Posterior cingulate gyrus (tissue), 11 donors: Measurements from ENCODE around the gene NREP.
A peak's percentile ranks its signal among the peaks of the same experiment; 100 is the strongest.
"Not testable (repeated sequence)": the region's sequence is repeated elsewhere in the genome, so short reads cannot be mapped to it uniquely, and the experiment has no call there.

Source experiments
- DNase-seq, 10 donors: peaks; one replicate each; pipeline versions ENCODE4 v3.0.0 to v3.0.0-alpha.2; 2020 to 2021; ENCODE audit warnings: mixed read lengths in 3 of 10
- intact Hi-C: fragments of 100-400 bp; cut with DNase I; formaldehyde crosslinking; loops from one replicate; pipeline ENCODE4 v1.15.1; 2023

Gene NREP

GRCh38 chr5:111742177-111742994 lies 14.6 kb downstream of the NREP start:
- DNase-seq: no peak
- intact Hi-C loops: no loop called here

- DNase-seq: no peak
- intact Hi-C loops: no loop called here
Observed at GRCh38 chr5:111741278-111741677, 15.7 kb downstream of the NREP start.

GRCh38 chr5:111739416-111739815 lies 17.6 kb downstream of the NREP start:
- intact Hi-C loops: no loop called here
- no peak for DNase-seq

GRCh38 chr5:111738118-111738517 lies 18.9 kb downstream of the NREP start:
- no peak for DNase-seq
- intact Hi-C loops: no loop called here

GRCh38 chr5:111737716-111738115 lies 19.3 kb downstream of the NREP start:
- intact Hi-C loops: no loop called here
- DNase-seq: no peak

- peak in 3 of 10 donors; percentile 31 to 82 (median 75) for DNase-seq
- intact Hi-C loops: no loop called here
Observed at GRCh38 chr5:111735583-111736270, 21.3 kb downstream of the NREP start.

GRCh38 chr5:111734597-111734996 lies 22.4 kb downstream of the NREP start:
- intact Hi-C loops: no loop called here
- DNase-seq: no peak

GRCh38 chr5:111734013-111734412 lies 23.0 kb downstream of the NREP start:
- peak in 1 of 10 donors; percentile 62 for DNase-seq
- intact Hi-C loops: no loop called here

- intact Hi-C loops: no loop called here
- DNase-seq: no peak
Observed at GRCh38 chr5:111733571-111733970, 23.4 kb downstream of the NREP start.

- intact Hi-C loops: no loop called here
- DNase-seq: peak in 4 of 10 donors; percentile 20 to 84 (median 50)
Observed at GRCh38 chr5:111731638-111732037, 25.4 kb downstream of the NREP start.

GRCh38 chr5:111730659-111731382 lies 26.2 kb downstream of the NREP start:
- no peak for DNase-seq
- intact Hi-C loops: no loop called here

GRCh38 chr5:111728941-111729340 lies 28.1 kb downstream of the NREP start:
- no peak for DNase-seq
- intact Hi-C loops: no loop called here

GRCh38 chr5:111726986-111727385 lies 30.0 kb downstream of the NREP start:
- DNase-seq: no peak
- intact Hi-C loops: no loop called here

- no peak for DNase-seq
- intact Hi-C loops: no loop called here
Observed at GRCh38 chr5:111722140-111722539, 34.9 kb downstream of the NREP start.

- intact Hi-C loops: no loop called here
- DNase-seq: no peak
Observed at GRCh38 chr5:111720333-111720890, 36.6 kb downstream of the NREP start.

GRCh38 chr5:111719773-111720172 lies 37.2 kb downstream of the NREP start:
- intact Hi-C loops: no loop called here
- DNase-seq: no peak

GRCh38 chr5:111716789-111717188 lies 40.2 kb downstream of the NREP start:
- DNase-seq, intact Hi-C loops: not testable (repeated sequence)

- DNase-seq: no peak
- intact Hi-C loops: no loop called here
Observed at GRCh38 chr5:111707630-111708164, 49.3 kb downstream of the NREP start.

GRCh38 chr5:111706345-111706744 lies 50.6 kb downstream of the NREP start:
- intact Hi-C loops: no loop called here
- DNase-seq: no peak

- DNase-seq: no peak
- intact Hi-C loops: no loop called here
Observed at GRCh38 chr5:111704452-111705085, 52.4 kb downstream of the NREP start.
